HG02938 (cell line): ENCODE measurements around the gene TMCO4.

ENCODE experiments used
- ATAC-seq: cut with Tn5 transposase; IDR thresholded peaks from one replicate; pipeline ENCODE4 v1.9.1; 2021; ENCODE audit warnings: mild to moderate bottlenecking, moderate library complexity; ENCODE audit not compliant: unreplicated experiment

TMCO4 gene

GRCh38 chr1:19750882-19751276 lies 48.8 kb downstream of the TMCO4 start:
- no peak for ATAC-seq

GRCh38 chr1:19750101-19750881 lies 49.4 kb downstream of the TMCO4 start:
- no peak for ATAC-seq

GRCh38 chr1:19749685-19750084 lies 50.0 kb downstream of the TMCO4 start:
- ATAC-seq = no peak

GRCh38 chr1:19747761-19748160 lies 52.0 kb downstream of the TMCO4 start:
- no peak for ATAC-seq

GRCh38 chr1:19744886-19745285 lies 54.8 kb downstream of the TMCO4 start:
- no peak for ATAC-seq

GRCh38 chr1:19744335-19744743 lies 55.4 kb downstream of the TMCO4 start:
- ATAC-seq = no peak

- no peak for ATAC-seq
Observed at GRCh38 chr1:19743793-19744192, 55.9 kb downstream of the TMCO4 start.

GRCh38 chr1:19743180-19743579 lies 56.5 kb downstream of the TMCO4 start:
- no peak for ATAC-seq

GRCh38 chr1:19739628-19740027 lies 60.1 kb downstream of the TMCO4 start:
- ATAC-seq = no peak

GRCh38 chr1:19738669-19739068 lies 61.0 kb downstream of the TMCO4 start:
- no peak for ATAC-seq

GRCh38 chr1:19738076-19738475 lies 61.6 kb downstream of the TMCO4 start:
- ATAC-seq = no peak

- no peak for ATAC-seq
Observed at GRCh38 chr1:19737104-19737825, 62.5 kb downstream of the TMCO4 start.

- ATAC-seq = no peak
Observed at GRCh38 chr1:19735440-19736127, 64.1 kb downstream of the TMCO4 start.

GRCh38 chr1:19734472-19734999 lies 65.2 kb downstream of the TMCO4 start:
- no peak for ATAC-seq

GRCh38 chr1:19734056-19734455 lies 65.7 kb downstream of the TMCO4 start:
- ATAC-seq = no peak

- ATAC-seq = no peak
Observed at GRCh38 chr1:19733615-19734014, 66.1 kb downstream of the TMCO4 start.

GRCh38 chr1:19731311-19731821 lies 68.3 kb downstream of the TMCO4 start:
- no peak for ATAC-seq

- no peak for ATAC-seq
Observed at GRCh38 chr1:19730793-19731192, 68.9 kb downstream of the TMCO4 start.

GRCh38 chr1:19730232-19730631 lies 69.5 kb downstream of the TMCO4 start:
- no peak for ATAC-seq

- no peak for ATAC-seq
Observed at GRCh38 chr1:19728413-19729145, 71.1 kb downstream of the TMCO4 start.

GRCh38 chr1:19725606-19726005 lies 74.1 kb downstream of the TMCO4 start:
- ATAC-seq = no peak
